ENCODE data around the gene COL19A1. TPM values are rescaled to one million over a fixed set of nuclear protein-coding genes. Genes with fewer than 3 reads are reported as not detected.

The COL19A1 gene
- total and polyA plus RNA-seq, 2 of the 13 experiments (the other 11 are each of a cell fraction or from before 2014, with no cell fraction given): not detected

GRCh38 chr6:70234561-70235236 is 368.3 kb downstream of the COL19A1 start:
- BruUV-seq (replicated peaks): no TSS peak
- FAIRE-seq (no peak), DNase-seq (ENCODE audit: low spot score) (no peak), ATAC-seq (no peak)
- intact Hi-C loops (cut with micrococcal nuclease; ENCODE audit: unreplicated experiment) (no loop called here), in situ Hi-C loops (cut with HindIII; ENCODE audit: extremely low pct_ligation_motif_present, low pct_unique_long_range_greater_than_20kb) (no loop called here)
- CTCF ChIA-PET (ENCODE audit: low intra/inter-chr PET ratio, low total read pairs): no interaction called here
- H3K79me2 ChIP-seq (ENCODE audit: insufficient read depth, low read length): no peaks in the 10 kb centered on the region
- POLR2A ChIA-PET: no interaction called here
- no peak overlapping the region for H3K4me3 ChIP-seq (replicated peaks in 1 of 3; ENCODE audit: insufficient read depth in 1 of 3, low read depth in 2 of 3, low read length in 3 of 3)
- H3K4me1 ChIP-seq (ENCODE audit: insufficient read depth, low read length): no peaks in the 10 kb centered on the region
- no peak overlapping the region for H3K9ac ChIP-seq (ENCODE audit: insufficient read depth, low read depth, low read length)
- no peak overlapping the region for H2AFZ ChIP-seq (ENCODE audit: low read length)
- TF ChIP-seq ARNT2 (CRISPR knock-in tag; IDR thresholded peaks at IDR 0.05; ENCODE audit: low read depth): no peak
- no peak for TF ChIP-seq ZNF605 (CRISPR knock-in tag; IDR thresholded peaks at IDR 0.05)
- TF ChIP-seq ZNF883 (CRISPR knock-in tag; IDR thresholded peaks at IDR 0.05; ENCODE audit: not compliant biosample characterization): no peak
- no peak for TF ChIP-seq ZNF660 (CRISPR knock-in tag; IDR thresholded peaks at IDR 0.05; ENCODE audit: borderline replicate concordance, low read depth)
- TF ChIP-seq TOE1 (CRISPR knock-in tag; IDR thresholded peaks at IDR 0.05): no peak
- no peak for TF ChIP-seq XRCC5 (optimal IDR thresholded peaks at IDR 0.05; ENCODE audit: low read length)
- no peak for TF ChIP-seq NFRKB (IDR thresholded peaks at IDR 0.05)
- no peak for TF ChIP-seq ZNF468 (CRISPR knock-in tag; IDR thresholded peaks at IDR 0.05)
- no peak for TF ChIP-seq RBM22 (optimal IDR thresholded peaks at IDR 0.05; ENCODE audit: low read length)
- no peak for TF ChIP-seq ZSCAN22 (CRISPR knock-in tag; IDR thresholded peaks at IDR 0.05)
- TF ChIP-seq ZNF784 (CRISPR knock-in tag; IDR thresholded peaks at IDR 0.05; ENCODE audit: borderline replicate concordance): no peak
- no peak for TF ChIP-seq ARNTL (CRISPR knock-in tag; IDR thresholded peaks at IDR 0.05)
- TF ChIP-seq ZFY (CRISPR knock-in tag; IDR thresholded peaks at IDR 0.05): no peak
- no peak for TF ChIP-seq JARID2 (CRISPR knock-in tag; IDR thresholded peaks at IDR 0.05; ENCODE audit: insufficient replicate concordance)
- no peak for TF ChIP-seq PAF1 (CRISPR knock-in tag; IDR thresholded peaks at IDR 0.05)
- TF ChIP-seq NCOA5 (CRISPR knock-in tag; IDR thresholded peaks at IDR 0.05): no peak
- no peak for TF ChIP-seq ZNF20 (CRISPR knock-in tag; IDR thresholded peaks at IDR 0.05)
- TF ChIP-seq AHDC1 (CRISPR knock-in tag; IDR thresholded peaks at IDR 0.05; ENCODE audit: borderline replicate concordance): no peak
- TF ChIP-seq SRF (IDR thresholded peaks at IDR 0.05; ENCODE audit: low read depth, low read length): no peak
- TF ChIP-seq TEAD2 (CRISPR knock-in tag; IDR thresholded peaks at IDR 0.05): no peak
- H3K4me2 ChIP-seq (ENCODE audit: low read depth, low read length): no peak overlapping the region
- no peaks in the 10 kb centered on the region for H4K20me1 ChIP-seq (ENCODE audit: insufficient read depth, low read length)
- H3K27me3 ChIP-seq (ENCODE audit: control insufficient read depth in 1 of 2, insufficient read depth in 2 of 2, low read length in 2 of 2): peaks cover 0 to 3% of the 10 kb centered on the region in 2 experiments; a peak in 2 of 5 replicates
- 3% methylated on average over 3 of the region's 7 CpGs for WGBS (ENCODE audit: low lambda C conversion rate)
- no peaks in the 10 kb centered on the region for H3K9me3 ChIP-seq (ENCODE audit: low read length)
- H3K36me3 ChIP-seq (replicated peaks in 1 of 2; ENCODE audit: control insufficient read depth in 1 of 2, insufficient read depth in 2 of 2, low read length in 2 of 2): no peaks in the 10 kb centered on the region
- H3K27ac ChIP-seq (ENCODE audit: extremely low read length, insufficient read depth, low read length): no peak overlapping the region
